Islet of Langerhans (tissue), 1 donor: ENCODE measurements around the gene TMEM150A.
"Not testable (repeated sequence)": the region's sequence is repeated elsewhere in the genome, so short reads cannot be mapped to it uniquely, and the experiment has no call there.

ENCODE experiments used
- FAIRE-seq: peaks from one replicate; lab custom pipeline; 2011; peaks lifted over from hg19 to GRCh38; lab: Jason Lieb, UNC

Gene TMEM150A

GRCh38 chr2:85593023-85593422 is 9.5 kb downstream of the TMEM150A start:
- no peak for FAIRE-seq

- FAIRE-seq: not testable (repeated sequence)
Observed at GRCh38 chr2:85592299-85592698, 10.2 kb downstream of the TMEM150A start.

GRCh38 chr2:85591563-85591962 is 10.9 kb downstream of the TMEM150A start:
- FAIRE-seq: no peak

GRCh38 chr2:85590950-85591349 is 11.5 kb downstream of the TMEM150A start:
- FAIRE-seq: no peak

GRCh38 chr2:85589982-85590791 is 12.3 kb downstream of the TMEM150A start:
- FAIRE-seq: no peak

GRCh38 chr2:85589181-85589580 is 13.3 kb downstream of the TMEM150A start:
- no peak for FAIRE-seq

- no peak for FAIRE-seq
Observed at GRCh38 chr2:85588645-85589044, 13.9 kb downstream of the TMEM150A start.

GRCh38 chr2:85588236-85588635 is 14.3 kb downstream of the TMEM150A start:
- FAIRE-seq: no peak

- no peak for FAIRE-seq
Observed at GRCh38 chr2:85585781-85586105, 16.8 kb downstream of the TMEM150A start.

- no peak for FAIRE-seq
Observed at GRCh38 chr2:85584857-85585780, 17.4 kb downstream of the TMEM150A start.

- no peak for FAIRE-seq
Observed at GRCh38 chr2:85584354-85584856, 18.1 kb downstream of the TMEM150A start, which contains the start of gene VAMP5. TSS of gene VAMP5 (plus strand) at chr2:85584431. CDS start at chr2:85584491, 60 bp downstream.

GRCh38 chr2:85583667-85584353 is 18.7 kb downstream of the TMEM150A start:
- no peak for FAIRE-seq

GRCh38 chr2:85582492-85582891 is 20.0 kb downstream of the TMEM150A start:
- FAIRE-seq: no peak

GRCh38 chr2:85580206-85580605 is 22.3 kb downstream of the TMEM150A start:
- no peak for FAIRE-seq

GRCh38 chr2:85579266-85579935 is 23.1 kb downstream of the TMEM150A start:
- FAIRE-seq: no peak

- no peak for FAIRE-seq
Observed at GRCh38 chr2:85578243-85579180, 24.0 kb downstream of the TMEM150A start.

GRCh38 chr2:85577386-85578242 is 24.9 kb downstream of the TMEM150A start, which contains the start of gene VAMP8:
TSS of gene VAMP8 (plus strand) at chr2:85577586. CDS start at chr2:85577647, 61 bp downstream.
- FAIRE-seq: no peak

GRCh38 chr2:85577063-85577385 is 25.5 kb downstream of the TMEM150A start:
- FAIRE-seq: no peak

- no peak for FAIRE-seq
Observed at GRCh38 chr2:85575739-85576138, 26.8 kb downstream of the TMEM150A start.

GRCh38 chr2:85566265-85566664 is 36.2 kb downstream of the TMEM150A start:
- no peak for FAIRE-seq
